Measurements from ENCODE around the gene NDNF. TPM values are rescaled to one million over a fixed set of nuclear protein-coding genes. Genes with fewer than 3 reads are reported as not detected.

Gene NDNF
- total RNA-seq, 8 experiments from 2014 or later: 0.15 to 44.5 (median 14.4) TPM

DNA sequence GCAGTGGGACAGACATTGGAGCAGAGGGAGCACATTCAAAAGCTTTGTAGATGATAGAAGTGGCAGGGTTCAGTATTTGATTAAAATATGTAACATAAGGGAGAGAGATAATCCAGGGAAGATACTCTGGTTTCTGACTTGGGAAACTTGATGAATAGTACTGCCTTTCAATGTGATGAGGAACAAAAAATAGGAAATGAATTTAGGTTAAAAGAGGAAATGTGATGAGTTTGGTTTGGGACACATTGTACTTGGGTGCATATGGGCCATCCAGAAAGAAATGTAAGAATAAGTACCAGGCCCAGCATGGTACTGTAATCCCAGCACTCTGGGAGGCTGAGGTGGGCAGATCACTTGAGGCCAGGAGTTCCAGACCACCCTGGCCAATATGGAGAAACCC lies 20.9 kb upstream of the NDNF start:
- in situ Hi-C loops (cut with MboI; ENCODE audit: low pct_unique_long_range_greater_than_20kb in 2 of 9, low sequenced_read_pairs in 9 of 9, unreplicated experiment in 9 of 9): loop anchor here in 8 of 9 experiments (10.0 to 25.0 kb wide), 4 partner anchors 368 to 938 kb away; no protein-coding TSS in a partner anchor
- H3K4me3 ChIP-seq: no peak overlapping the region
- no peak for ATAC-seq (replicated peaks in 6 of 8)

DNA sequence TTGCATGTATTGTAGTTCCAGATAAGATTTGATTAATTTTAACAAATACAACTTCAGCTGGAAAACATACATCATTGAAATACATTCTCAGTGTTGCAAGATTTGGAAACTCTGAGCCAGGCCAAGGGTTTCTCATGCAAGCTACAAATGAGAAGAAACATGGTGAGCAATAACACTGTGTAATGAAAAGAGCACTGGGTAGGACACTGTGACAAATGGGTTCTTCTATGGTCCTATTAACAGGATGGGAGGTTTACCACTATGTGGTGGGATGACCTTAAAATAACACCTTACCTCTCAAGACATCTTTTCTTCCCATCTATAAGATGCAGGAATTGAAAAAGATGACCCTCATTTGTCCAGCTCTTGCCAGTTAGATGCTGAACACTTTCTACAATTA lies 19.6 kb upstream of the NDNF start:
- in situ Hi-C loops (cut with MboI; ENCODE audit: low pct_unique_long_range_greater_than_20kb in 2 of 9, low sequenced_read_pairs in 9 of 9, unreplicated experiment in 9 of 9): loop anchor here in 8 of 9 experiments (10.0 to 25.0 kb wide), 4 partner anchors 367 to 937 kb away; no protein-coding TSS in a partner anchor
- Histone ChIP-seq H3K4me1 (replicated peaks in 1 of 2) (no peaks in the 10 kb centered on the region), H3K4me3 (no peak overlapping the region), H3K27ac (no peak overlapping the region)
- no peak for ATAC-seq (replicated peaks in 6 of 8)

More for the DNA sequence above, 20.9 kb upstream of the NDNF start:
- H3K4me1 ChIP-seq (replicated peaks in 1 of 2): no peaks in the 10 kb centered on the region
- no peak overlapping the region for H3K27ac ChIP-seq

DNA sequence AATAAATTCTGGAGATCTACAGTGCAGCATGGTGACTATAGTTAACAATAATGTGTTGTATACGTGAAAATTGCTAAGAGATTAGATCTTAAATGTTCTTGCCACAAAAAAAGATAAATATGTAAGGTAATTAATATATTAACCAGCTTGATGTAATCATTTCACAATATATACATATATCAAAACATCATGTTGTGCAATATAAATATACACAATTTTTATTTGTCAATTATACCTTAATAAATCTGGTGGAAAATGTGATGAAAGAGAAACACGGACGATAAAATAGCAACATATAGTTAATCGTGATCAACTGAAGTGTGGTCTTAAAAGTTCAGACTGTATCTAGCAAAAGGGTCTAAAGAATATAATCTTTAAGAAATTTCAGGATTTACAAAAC lies 16.5 kb upstream of the NDNF start:
- Histone ChIP-seq H3K4me1 (replicated peaks in 1 of 2) (no peaks in the 10 kb centered on the region), H3K27ac (no peak overlapping the region), H3K4me3 (no peak overlapping the region)
- 69 to 100% (median 88%) methylated on average over 1 to 4 of the region's 4 CpGs for WGBS, 10 experiments
- in situ Hi-C loops (cut with MboI; ENCODE audit: low pct_unique_long_range_greater_than_20kb in 2 of 9, low sequenced_read_pairs in 9 of 9, unreplicated experiment in 9 of 9): loop anchor here in 4 of 9 experiments (25.0 kb wide), 2 partner anchors 377 to 927 kb away; no protein-coding TSS in a partner anchor
- ATAC-seq (replicated peaks in 6 of 8): no peak

DNA sequence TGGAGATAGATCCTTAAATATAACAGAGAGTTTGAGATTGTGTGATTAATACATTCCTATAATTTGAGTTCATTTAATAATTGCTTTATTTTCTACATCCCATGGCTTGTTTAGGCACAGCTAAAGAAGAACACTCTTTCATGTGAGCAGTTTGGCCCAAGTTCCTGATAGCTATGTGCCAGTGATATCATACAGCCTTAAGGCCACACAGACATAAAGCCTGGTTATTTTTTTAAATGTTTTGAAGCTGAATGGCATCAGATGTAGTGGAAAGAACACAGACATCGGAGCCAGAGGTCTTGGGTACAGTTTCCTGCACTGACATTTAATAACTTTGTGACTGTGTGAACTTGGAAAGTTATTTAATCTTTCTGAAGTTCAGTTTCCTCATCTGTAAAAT lies 7.0 kb upstream of the NDNF start:
- 0 to 100% (median 63%) methylated on average over 1 of the region's 1 CpG; no CpG with 5 or more reads in 2 of the 10 experiments for whole genome bisulfite sequencing, 10 experiments
- Histone ChIP-seq H3K4me1 (replicated peaks in 1 of 2) (no peaks in the 10 kb centered on the region), H3K4me3 (no peak overlapping the region), H3K27ac (no peak overlapping the region)
- no peak for ATAC-seq (replicated peaks in 6 of 8)
- in situ Hi-C loops (cut with MboI; ENCODE audit: low pct_unique_long_range_greater_than_20kb in 2 of 9, low sequenced_read_pairs in 9 of 9, unreplicated experiment in 9 of 9): loop anchor here in 4 of 9 experiments (25.0 kb wide), 2 partner anchors 367 to 917 kb away; no protein-coding TSS in a partner anchor

DNA sequence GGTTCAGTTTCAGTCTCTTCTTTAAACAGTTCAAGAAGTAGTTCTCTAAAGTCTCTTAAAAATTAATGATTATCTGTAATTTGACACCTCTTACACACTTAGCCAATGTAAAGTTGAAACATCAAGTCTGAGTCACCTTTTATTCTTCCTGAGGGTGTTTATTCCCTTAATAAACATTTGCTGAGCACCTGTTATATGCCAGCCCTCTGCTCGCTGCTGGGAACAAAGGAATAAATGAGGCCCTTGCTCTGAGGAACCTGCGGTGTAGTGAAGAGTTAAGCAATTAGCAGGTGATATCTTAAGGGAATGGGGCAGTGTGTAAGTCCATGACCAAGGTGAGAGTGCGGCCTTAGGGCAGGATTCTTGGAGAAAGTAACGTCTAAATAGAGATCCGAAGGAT lies 5.2 kb upstream of the NDNF start:
- 60 to 97% (median 87%) methylated on average over 2 to 5 of the region's 5 CpGs for WGBS, 10 experiments
- Histone ChIP-seq H3K4me3 (no peak overlapping the region), H3K27ac (no peak overlapping the region), H3K4me1 (replicated peaks in 1 of 2) (peaks cover 5 to 7% of the 10 kb centered on the region in 2 donors)
- in situ Hi-C loops (cut with MboI; ENCODE audit: low pct_unique_long_range_greater_than_20kb in 2 of 9, low sequenced_read_pairs in 9 of 9, unreplicated experiment in 9 of 9): loop anchor here in 4 of 9 experiments (25.0 kb wide), 2 partner anchors 365 to 915 kb away; no protein-coding TSS in a partner anchor
- ATAC-seq (replicated peaks in 6 of 8): no peak

DNA sequence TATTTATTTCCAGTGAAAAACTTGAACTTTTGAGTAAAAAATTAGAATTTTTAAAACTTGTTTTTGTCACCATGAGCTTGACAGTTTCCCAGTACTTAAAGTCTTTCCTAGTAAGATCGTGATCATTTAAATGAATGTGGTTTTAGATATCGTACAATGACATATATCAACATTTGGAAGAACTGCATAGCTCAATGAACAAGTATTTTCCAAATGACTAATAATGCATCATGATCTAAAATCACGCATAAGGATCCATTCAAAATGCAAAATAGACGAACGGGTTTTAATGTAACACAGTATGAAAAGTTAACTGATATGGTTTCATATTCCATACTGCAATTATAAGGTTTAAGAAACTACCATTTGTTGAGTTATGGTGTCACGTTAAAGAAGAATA lies 4.1 kb upstream of the NDNF start:
- H3K4me1 ChIP-seq (replicated peaks in 1 of 2): peaks cover 5 to 7% of the 10 kb centered on the region in 2 donors
- no peak for ATAC-seq (replicated peaks in 6 of 8)
- in situ Hi-C loops (cut with MboI; ENCODE audit: low pct_unique_long_range_greater_than_20kb in 2 of 9, low sequenced_read_pairs in 9 of 9, unreplicated experiment in 9 of 9): loop anchor here in 4 of 9 experiments (25.0 kb wide), 2 partner anchors 364 to 914 kb away; no protein-coding TSS in a partner anchor
- no peak overlapping the region for H3K4me3 ChIP-seq
- WGBS, 10 experiments: 9 to 92% (median 61%) methylated on average over 2 to 6 of the region's 6 CpGs
- no peak overlapping the region for H3K27ac ChIP-seq

DNA sequence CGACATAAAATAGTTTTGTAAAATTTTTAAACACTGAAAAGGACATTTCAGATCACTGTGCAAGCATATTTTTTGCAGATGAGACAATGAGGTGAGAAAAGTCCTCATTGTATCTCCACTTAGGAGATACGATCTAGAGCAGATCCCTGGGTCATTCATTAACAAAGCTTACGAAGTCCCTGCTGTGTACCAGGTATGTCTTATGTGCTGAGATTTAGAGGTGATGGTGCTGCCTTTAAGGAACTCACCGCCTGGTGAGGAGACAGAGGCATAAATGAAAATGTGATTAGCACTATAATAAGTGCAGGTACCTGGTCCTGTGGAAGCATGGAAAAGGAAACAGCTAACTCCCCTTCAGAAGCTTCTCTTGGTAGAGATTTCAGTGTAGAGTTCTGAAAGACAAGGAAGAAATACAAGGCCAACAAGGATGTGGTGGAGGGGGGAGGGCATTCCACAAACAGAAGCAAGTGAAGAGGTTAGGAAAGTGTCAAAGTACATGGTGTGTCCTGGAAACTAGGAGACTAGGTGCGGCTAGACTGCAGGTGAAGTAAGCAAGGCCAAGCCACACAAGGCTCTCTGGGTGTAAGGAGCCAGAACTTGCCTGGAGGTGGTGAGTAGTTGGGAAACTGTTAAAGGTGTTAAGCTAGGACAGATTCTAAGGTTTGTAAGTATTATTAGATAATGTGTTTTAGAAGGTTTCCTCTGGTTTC lies 1.5 kb upstream of the NDNF start:
- Histone ChIP-seq H3K27ac (no peak overlapping the region), H3K4me1 (replicated peaks in 1 of 2) (peaks cover 5 to 13% of the 10 kb centered on the region in 2 donors), H3K4me3 (peak overlapping the region in 4 of 5 donors; percentile 56 to 72 (median 66))
- 50 to 100% (median 73%) methylated on average over 1 to 5 of the region's 5 CpGs; no CpG with 5 or more reads in 1 of the 10 experiments for WGBS, 10 experiments
- ATAC-seq (replicated peaks in 6 of 8): no peak
- in situ Hi-C loops (cut with MboI; ENCODE audit: low pct_unique_long_range_greater_than_20kb in 2 of 9, low sequenced_read_pairs in 9 of 9, unreplicated experiment in 9 of 9): no loop called here

DNA sequence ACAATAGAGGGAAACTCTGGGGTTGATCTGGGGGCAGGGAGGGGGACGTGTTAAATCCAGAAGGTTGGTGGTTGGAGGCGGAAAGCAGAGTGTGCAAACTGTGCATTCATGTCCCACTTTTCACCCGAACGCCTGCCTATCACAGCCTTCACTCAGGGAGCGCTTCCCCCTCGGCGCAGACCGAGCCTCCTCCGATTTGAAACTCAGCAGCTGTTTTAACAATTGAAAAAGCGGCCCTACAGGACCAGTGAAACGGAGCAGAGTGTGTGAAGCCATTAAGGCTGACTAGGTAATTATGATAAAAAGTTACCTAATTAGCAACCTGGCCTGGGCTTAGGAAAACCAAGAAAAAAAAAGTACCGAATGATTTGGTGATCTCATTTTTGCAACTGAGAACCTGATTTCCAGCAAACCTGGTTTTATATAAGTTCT lies 685 bp upstream of the NDNF start:
- peaks cover 5 to 13% of the 10 kb centered on the region in 2 donors for H3K4me1 ChIP-seq (replicated peaks in 1 of 2)
- whole genome bisulfite sequencing, 10 experiments: 0 to 28% (median 6%) methylated on average over 1 to 10 of the region's 12 CpGs; no CpG with 5 or more reads in 2 of the 10 experiments
- in situ Hi-C loops (cut with MboI; ENCODE audit: low pct_unique_long_range_greater_than_20kb in 2 of 9, low sequenced_read_pairs in 9 of 9, unreplicated experiment in 9 of 9): no loop called here
- peak overlapping the region; percentile 56 to 72 (median 67) for H3K4me3 ChIP-seq
- H3K27ac ChIP-seq: peak overlapping the region; percentile 66 to 77
- peak in 5 of 8 experiments; percentile 32 to 43 (median 35) for ATAC-seq (replicated peaks in 6 of 8)

DNA sequence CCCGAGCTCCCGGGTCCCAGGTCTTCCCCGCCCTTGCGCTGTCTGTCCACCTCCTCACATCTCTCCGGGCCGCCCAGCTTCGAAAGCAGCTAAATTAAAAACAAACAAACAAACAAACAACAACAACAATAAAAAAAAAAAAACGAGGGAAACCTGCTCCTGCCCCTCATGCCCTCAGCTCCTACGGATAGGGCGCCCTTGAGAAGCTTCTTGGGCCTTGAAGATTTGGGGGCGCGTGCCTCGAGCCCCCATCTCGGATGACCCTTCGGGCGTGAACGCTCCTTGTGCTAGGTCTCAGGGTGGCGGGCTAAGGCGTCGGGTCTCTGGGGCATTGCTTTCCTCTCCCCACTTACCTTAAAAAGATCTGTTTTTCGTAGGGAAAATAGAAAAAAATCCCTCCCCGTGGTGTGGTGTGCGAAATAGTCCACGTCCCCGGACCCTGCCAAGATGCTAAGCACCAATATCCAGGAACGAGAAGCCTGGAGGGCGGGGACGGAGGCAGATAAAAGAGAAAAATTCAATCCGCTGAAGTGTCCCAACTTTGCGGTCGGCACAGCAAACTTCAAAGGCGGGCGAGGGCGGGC lies 603 bp downstream of the NDNF start:
- in situ Hi-C loops (cut with MboI; ENCODE audit: low pct_unique_long_range_greater_than_20kb in 2 of 9, low sequenced_read_pairs in 9 of 9, unreplicated experiment in 9 of 9): no loop called here
- WGBS, 10 experiments: 0 to 10% (median 0%) methylated on average over 1 to 16 of the region's 34 CpGs; no CpG with 5 or more reads in 2 of the 10 experiments
- peak overlapping the region; percentile 56 to 72 (median 67) for H3K4me3 ChIP-seq
- peaks cover 5 to 19% of the 10 kb centered on the region in 2 donors for H3K4me1 ChIP-seq (replicated peaks in 1 of 2)
- no peak overlapping the region for H3K27ac ChIP-seq
- ATAC-seq (replicated peaks in 6 of 8): no peak

DNA sequence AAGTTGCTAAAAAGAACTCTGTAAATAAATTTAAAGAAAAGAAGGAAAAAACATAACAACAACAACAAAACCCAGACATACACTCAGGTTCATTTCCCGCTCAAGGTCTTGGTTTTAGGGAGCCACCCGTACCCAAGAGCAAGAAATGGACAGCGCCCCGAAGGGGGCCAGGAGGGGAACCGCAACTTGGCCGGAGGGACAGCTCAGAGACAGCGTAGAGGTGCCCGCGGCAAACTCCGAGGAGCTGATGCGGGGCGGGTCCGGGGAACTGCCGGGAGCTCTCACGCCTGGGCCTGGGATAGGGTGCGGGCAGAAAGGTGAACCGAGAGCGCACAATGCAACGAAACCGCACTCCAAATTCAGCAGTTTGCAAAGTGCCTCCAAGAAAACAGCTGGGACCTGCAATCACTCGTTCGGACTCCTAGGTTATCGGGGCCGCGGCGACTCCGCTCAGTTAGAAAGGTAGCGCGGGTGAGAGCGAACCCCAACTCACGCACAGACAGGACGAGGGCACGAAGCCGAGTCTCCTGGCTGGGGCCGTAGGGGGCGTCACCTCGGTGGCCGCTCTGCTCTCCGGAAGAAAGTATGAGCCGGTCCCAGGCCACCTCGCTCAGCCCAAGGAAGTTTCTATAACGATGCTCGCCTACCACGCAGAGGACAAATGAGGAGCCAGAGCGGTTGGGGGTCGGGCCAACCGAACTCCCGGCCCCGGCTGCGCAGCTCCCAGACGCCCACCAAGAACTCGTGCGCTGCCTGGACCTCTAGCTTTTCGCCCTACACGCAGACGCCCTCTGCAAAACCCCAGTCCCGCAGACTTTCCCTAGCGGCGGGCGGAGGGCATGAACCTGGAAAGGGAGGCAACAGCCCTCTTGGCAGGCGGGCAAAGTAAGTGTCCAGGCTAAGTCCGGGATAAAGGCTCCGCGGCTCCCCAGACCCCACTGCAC lies 1.4 kb downstream of the NDNF start:
- H3K4me1 ChIP-seq (replicated peaks in 1 of 2): peaks cover 5 to 25% of the 10 kb centered on the region in 2 donors
- ATAC-seq (replicated peaks in 6 of 8): peak; percentile 18 to 79 (median 26)
- H3K4me3 ChIP-seq: peak overlapping the region; percentile 56 to 72 (median 67)
- no peak overlapping the region for H3K27ac ChIP-seq
- in situ Hi-C loops (cut with MboI; ENCODE audit: low pct_unique_long_range_greater_than_20kb in 2 of 9, low sequenced_read_pairs in 9 of 9, unreplicated experiment in 9 of 9): no loop called here
- WGBS, 10 experiments: 0 to 14% (median 0%) methylated on average over 2 to 18 of the region's 64 CpGs; no CpG with 5 or more reads in 2 of the 10 experiments

DNA sequence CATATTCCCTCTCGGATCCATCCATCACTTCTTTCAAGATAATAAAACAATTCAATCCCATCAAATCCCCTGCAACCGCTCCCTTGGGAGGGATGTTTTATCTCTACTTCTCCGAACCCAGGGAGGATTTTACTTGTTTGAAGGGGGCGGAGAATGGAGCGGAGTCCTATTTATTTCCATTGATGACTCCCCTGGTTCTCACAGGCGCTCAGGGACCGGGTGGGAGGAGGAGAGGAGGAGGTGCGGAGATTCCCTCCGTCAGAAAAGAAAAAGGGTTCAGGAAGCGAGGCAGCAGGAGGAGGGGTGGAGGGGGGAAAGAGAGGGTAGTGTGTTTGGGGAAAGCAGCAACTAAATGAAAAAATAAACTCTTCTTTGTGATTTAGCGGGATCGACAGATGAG lies 2.1 kb downstream of the NDNF start:
- H3K27ac ChIP-seq: no peak overlapping the region
- peak in 3 of 8 experiments; percentile 6 to 7 (median 6) for ATAC-seq (replicated peaks in 6 of 8)
- in situ Hi-C loops (cut with MboI; ENCODE audit: low pct_unique_long_range_greater_than_20kb in 2 of 9, low sequenced_read_pairs in 9 of 9, unreplicated experiment in 9 of 9): no loop called here
- 0 to 30% (median 0%) methylated on average over 2 to 6 of the region's 12 CpGs for WGBS, 10 experiments
- H3K4me3 ChIP-seq: peak overlapping the region; percentile 56 to 72 (median 67)
- peaks cover 5 to 27% of the 10 kb centered on the region in 2 donors for H3K4me1 ChIP-seq (replicated peaks in 1 of 2)

DNA sequence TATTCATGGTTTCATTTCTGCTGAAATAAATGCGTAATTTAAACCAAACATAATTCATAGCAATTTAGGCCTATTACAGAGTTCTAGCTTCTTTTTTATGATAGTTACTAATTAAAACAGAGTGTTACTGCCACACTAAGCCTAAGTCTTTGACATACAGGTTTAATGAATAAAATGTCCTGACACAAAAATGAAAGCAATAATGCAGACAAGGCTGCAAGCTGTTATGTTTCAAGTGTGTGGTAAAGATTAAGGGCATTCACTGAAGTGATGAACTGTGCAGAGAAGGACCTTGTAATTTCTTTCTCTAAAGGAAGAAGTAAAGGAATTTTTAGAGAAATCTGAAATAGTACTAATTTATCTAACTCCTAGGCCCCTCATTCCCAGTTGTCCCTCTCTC lies 2.9 kb downstream of the NDNF start:
- in situ Hi-C loops (cut with MboI; ENCODE audit: low pct_unique_long_range_greater_than_20kb in 2 of 9, low sequenced_read_pairs in 9 of 9, unreplicated experiment in 9 of 9): no loop called here
- ATAC-seq (replicated peaks in 6 of 8): no peak
- Histone ChIP-seq H3K4me1 (replicated peaks in 1 of 2) (peaks cover 5 to 27% of the 10 kb centered on the region in 2 donors), H3K4me3 (peak overlapping the region; percentile 56 to 72 (median 67)), H3K27ac (no peak overlapping the region)
- WGBS, 10 experiments: 56 to 100% (median 82%) methylated on average over 1 of the region's 1 CpG; no CpG with 5 or more reads in 3 of the 10 experiments
